GM19035 (cell line): ENCODE data around the gene OPN1SW.

Experiments used
- ATAC-seq: cut with Tn5 transposase; IDR thresholded peaks from one replicate; pipeline ENCODE4 v1.9.1; 2021; ENCODE audit not compliant: unreplicated experiment

Gene OPN1SW

GRCh38 chr7:128793181-128793547, 17.6 kb upstream of the OPN1SW start:
- no peak for ATAC-seq

GRCh38 chr7:128792471-128793180, 17.0 kb upstream of the OPN1SW start:
- no peak for ATAC-seq

DNA sequence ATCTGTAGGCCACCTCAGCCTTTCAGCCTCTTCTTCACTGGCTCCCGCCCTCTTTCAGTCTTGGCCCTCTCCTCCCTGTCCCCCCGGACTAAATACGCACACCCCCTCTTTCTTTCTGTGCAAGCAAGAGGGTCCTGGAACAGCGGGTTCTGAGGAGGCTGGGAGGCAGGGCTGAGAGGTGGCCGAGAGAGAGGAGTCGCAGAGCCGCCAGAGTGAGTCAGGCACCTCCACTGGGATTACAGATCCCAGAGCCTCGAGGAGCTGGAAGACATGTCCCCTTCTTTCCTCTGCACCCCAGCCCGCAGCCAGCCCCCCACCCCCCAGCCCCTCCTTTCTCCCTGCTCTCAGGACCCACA, 16.4 kb upstream of the OPN1SW start:
- ATAC-seq = no peak

DNA sequence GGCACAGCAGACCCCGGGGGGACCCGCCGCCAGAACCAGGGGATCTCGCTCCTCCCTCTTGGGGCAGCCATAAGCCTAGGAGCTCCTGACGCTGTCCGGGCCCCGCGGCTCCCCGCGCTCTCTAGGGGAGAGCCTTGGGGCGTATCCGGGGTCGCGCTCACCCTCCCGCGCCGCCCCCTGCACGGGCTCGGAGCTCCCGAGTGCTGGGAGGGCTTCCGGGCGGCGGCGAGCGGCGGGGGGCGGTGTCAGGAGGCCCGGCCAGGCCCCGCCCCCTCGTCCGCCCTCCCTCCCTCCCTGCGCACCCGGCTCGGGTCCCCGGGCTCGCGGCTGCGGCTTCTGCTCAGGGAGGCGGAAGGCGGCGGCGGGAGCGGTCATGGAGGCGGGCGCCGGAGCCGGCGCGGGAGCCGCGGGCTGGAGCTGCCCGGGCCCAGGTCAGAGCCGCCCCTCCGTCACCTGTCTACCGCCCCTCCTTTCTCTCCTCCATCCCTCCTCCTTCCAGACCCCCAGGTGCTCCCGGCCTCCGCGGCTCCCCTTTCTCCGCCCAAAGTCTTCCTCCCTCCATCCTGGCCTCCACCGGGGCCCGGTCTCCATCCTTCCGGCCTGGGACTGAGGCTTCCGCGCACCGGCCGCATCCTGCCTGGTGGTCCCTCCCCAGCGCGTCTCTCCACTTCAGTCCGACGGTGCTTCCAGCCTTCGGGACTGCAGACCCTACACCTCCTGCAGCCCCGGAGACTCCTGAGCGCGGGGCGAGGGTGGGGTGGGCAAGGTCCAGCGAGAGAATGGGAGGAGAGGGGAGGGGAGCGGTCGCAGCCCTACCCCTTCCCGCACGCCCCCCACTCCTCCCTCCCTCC, 15.8 kb upstream of the OPN1SW start, which contains the start of gene CCDC136:
TSS of gene CCDC136 (plus strand) at position 848 of the 851 bp plus-strand sequence. CDS start 444 bp downstream, outside the sequence.
- ATAC-seq = peak; percentile 86

DNA sequence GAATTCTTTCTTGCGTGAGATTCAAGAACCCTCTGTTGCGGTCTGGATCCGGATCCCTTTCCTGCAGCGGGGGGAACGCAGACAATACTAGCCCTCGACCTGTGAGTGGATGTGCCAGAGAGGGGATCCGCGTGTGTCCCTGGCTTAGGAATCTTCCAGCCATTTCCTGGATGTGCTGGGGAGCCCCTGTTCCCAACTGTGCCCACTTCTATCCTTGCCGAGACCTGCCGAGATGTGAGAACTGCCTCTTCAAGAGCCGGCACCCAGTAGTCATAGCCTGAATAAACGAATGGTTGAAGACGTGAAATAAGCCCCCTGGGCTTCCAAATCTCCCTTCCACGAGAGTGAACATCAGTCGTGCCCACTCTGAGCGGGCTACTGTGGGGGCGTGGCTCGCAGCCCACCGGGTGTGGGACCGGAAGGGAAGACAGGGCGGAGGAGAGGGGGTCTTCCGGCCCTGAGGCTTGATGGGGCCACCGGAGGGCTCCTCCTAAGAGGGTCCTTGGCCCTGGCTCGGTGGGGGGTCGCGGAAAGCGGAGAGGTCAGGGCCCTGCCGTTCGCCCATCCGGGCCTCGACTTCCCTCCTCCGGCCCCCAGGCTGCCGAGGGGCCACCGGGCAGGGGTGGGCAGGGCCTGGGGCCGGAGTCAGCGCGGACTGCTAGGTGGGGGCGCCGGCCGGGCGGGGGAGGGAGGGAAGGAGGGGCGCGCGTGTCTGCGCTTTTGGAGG, 14.9 kb upstream of the OPN1SW start:
- peak; percentile 30 for ATAC-seq

DNA sequence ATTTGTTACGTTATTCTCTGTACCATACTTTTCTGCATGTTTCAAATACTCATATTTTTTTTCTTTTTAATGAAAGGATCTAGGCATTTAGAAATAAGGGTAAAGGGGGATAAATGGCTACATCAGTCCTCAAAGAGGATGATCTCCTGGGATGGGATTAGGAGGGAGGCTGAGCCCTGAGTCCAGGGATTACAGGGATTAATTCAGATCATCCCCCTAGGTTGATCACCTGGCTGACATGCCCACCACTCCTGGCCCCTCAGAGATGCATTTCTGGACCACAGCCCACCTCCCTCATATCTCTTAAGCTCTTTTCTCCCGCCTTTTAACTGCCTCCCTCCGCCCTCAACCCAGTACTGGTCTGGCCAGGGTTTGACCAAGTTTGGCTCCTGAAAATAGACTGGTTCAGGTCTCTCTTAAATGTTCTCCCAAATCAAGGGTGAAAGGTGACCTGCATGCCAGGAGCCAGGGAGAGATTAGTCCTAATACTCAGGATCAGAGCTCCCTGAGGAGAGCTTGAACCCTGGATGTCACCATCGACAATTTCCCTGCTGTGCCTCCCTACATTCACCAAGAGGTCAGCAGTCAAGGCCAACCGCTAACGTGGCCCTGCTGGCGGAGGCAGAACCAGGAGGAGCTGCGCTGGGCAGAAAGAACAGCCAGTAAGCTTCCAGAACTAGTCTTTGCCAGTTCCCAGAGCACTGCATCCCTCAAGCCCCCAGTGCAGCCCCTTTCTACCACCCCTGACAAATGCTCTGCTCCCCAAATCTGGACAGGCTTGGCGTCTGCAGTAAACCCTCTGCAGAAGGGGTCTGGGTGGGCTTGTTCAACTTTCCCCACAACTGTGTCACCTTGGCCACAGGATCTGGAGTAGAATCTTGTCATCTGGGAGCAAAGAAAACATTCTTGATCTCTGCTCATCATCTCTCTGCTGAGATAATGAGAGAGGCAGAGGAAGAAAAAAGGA, 13.1 kb upstream of the OPN1SW start:
- ATAC-seq = no peak

- ATAC-seq = no peak
These were observed 10.1 kb upstream of the OPN1SW start for GRCh38 chr7:128785738-128786137.

DNA sequence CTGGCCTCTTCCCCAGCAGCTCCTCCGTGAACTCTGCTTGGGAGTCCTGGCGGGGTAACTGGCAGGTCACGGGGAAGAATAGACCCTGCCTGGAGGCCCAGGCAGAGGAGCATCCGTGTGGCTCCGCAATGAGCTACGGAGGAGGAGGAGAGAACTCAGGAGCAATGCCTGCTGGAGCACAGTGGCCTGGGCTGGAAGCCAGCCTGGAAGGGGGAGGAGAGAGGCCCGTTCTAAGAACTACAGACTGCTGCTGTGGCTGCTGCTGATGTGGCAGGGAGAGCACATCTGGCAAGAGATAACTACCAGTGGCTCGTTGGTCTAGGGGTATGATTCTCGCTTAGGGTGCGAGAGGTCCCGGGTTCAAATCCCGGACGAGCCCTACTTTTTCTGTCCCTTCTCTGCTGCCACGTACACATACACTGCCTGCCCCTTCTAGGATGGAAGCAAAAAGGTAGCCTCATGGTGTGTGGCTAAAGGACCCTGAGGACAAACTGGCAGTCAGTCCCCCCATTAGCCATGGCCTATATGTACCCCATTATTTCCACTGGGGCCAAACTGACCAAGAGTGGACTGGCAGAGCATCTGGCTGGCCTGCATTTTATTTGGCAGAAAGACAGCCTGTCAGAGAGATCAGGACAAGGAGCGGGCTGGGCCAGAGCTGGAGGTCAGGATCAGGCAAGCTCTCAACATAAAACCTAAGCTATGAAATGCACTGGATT, 7.7 kb upstream of the OPN1SW start:
- ATAC-seq = no peak

GRCh38 chr7:128781851-128782250, 6.3 kb upstream of the OPN1SW start:
- ATAC-seq = no peak

DNA sequence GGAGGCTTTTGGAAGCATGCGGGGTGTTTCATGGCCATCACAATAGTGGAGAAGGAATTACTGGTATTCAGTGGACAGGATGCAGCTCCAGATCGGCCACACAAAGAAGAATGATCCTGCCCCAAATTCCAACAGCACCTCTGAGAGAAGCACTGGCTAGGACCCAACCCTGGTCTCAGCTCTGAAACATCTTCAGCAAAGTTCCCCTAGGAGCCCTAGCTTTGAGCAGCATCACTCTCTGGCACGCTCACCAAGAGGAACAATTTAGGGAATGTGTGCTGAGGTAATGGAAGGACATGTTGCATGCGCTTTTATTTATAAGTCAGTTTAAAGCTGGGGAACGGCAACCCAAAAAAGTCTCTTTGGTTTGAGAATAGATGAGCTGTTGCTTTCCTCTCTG, 5.5 kb upstream of the OPN1SW start:
- ATAC-seq = no peak

- ATAC-seq = no peak
These were observed 3.4 kb upstream of the OPN1SW start for GRCh38 chr7:128778946-128779345.

DNA sequence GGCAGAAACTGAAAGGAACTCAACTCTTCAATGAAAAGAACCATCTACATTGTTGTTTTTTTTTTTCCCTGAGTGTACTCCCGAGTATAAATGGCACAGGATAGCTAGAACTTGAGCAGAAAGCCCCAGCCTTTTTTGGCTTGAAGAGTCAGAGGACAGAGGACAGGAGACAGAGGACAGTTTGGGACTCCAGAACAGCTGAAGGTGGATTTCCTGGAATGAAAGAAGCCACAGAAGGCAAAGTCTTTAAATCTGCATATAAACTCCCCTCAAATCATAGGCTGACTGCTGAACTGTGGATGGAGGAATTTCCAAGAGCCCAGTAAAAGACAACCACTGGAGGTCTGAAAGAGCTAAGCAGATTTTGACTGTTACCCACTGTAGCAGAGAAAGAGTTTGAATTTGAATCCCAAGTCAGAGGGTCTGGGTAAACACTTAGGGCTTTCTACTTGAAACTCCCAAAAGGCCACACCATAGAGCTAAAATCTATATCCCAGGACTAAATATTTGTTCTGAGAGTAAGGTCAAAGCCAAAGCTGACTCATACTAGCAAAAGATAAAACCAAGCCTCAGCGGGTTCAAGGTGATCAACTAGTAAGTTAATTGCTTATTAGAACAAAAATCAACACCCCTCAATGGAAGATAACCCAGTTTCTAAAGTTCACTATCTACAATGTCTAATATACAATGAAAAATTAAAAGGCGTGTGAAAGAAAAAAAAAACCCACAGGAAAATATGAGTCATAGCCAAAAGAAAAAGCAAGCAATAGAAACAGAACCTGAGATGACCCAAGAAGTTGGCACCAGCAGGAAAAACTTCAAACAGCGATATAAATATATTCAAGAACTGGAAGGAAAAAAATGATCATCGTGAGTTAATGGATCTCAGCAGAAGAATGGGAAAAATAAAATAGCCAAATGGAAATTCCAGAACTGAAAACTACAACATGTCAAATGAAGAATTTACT, 1.8 kb upstream of the OPN1SW start:
- ATAC-seq = no peak

- ATAC-seq = no peak
These were observed 673 bp downstream of the OPN1SW start for GRCh38 chr7:128774921-128775320.

GRCh38 chr7:128774029-128774689, 1.4 kb downstream of the OPN1SW start:
- no peak for ATAC-seq

GRCh38 chr7:128773604-128774003, 2.0 kb downstream of the OPN1SW start:
- ATAC-seq = no peak

- ATAC-seq = no peak
These were observed 5.4 kb downstream of the OPN1SW start for GRCh38 chr7:128770233-128770632.

DNA sequence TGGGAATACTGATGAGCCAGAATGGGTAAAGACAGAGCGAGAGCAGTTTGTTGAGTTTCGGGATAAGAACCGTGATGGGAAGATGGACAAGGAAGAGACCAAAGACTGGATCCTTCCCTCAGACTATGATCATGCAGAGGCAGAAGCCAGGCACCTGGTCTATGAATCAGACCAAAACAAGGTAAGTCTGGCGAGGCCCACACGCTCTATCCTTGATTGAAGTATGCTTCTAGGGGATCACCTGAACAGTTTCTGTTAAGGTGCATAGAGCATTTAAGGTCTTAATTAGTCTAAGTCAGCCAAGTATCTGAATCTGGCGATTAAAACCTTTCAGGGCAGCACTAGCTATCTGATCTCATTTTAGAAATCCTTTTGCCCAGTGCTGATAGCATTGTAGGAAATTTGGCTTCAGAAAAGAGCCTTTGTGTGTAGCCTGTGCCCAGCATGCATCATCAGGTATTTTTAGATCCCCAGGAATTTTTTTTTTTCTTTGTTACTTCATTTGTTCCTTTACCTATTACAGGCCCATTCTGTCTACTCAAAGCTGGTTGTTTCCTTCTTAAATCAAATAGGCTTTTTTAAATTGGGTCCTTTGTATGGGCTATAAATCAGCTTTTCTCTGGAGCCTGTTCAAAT, 8.0 kb downstream of the OPN1SW start:
- no peak for ATAC-seq

DNA sequence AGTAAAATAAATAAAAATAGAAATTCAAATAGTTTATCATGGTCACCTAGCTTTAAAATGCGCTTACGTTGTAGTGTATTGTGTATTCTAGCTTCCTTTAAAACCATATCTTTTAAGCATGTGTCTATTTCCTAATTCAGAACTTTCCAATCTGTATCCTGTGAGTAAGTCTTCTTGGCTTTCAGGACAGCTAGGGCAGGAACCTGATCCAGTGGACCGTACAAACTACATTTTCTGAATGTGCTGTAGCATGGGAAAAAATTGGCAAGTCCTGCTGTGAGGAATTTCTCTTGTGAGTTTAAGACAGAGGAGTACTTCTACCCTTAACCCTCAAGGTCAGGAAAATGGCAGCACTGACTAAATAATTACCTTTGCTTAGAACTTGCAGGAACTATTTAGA, 12.1 kb downstream of the OPN1SW start:
- no peak for ATAC-seq
